HT-29 (cell line): ENCODE data around the gene TBXAS1. TPM values are rescaled to one million over a fixed set of nuclear protein-coding genes. Genes with fewer than 3 reads are reported as not detected.
"Not testable (repeated sequence)": the region's sequence is repeated elsewhere in the genome, so short reads cannot be mapped to it uniquely, and the experiment has no call there.

ENCODE experiments used
- DNase-seq: peaks from one replicate; pipeline ENCODE4 v3.0.0-alpha.2; 2015; ENCODE audit warnings: low spot score
- total RNA-seq: library from RNA; depleted of rRNA; stranded (reverse); fragments of >200 nt; shearing (Covaris generic); gene quantifications from 2 replicates; pipeline ENCODE4 v1.2.3, GENCODE V29; 2014

TBXAS1 gene
- total RNA-seq, 1 experiment from 2014 or later = 22.8 TPM

DNA sequence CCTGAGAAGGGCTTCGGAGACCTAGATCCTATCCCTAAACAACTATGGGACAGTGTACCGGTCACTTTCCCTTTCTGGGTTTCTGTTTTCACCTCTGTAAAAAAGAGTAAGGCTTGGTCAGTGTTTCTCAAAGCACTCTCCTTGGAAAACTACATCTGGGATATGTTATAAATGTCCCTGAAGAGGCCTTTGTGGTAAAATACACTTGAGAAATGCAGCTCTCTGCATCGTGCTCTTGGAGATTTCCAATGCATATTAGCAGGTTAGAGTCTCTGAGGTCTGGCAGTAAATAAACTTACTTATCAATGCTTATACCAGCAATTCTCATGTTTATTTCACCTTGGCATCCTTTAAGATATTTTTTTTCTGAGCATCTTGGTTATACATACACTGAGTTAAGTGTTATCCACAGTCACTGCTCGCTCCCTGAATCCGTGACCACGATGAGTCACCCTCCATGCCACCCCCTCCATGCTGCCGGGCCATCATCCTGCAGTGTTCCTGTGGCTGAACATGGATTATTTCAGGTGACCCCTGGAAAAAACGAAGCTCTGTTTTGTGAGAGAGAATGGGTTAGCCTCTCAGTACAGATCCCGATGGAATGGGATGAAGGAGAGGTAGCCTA, 3.3 kb upstream of the TBXAS1 start:
- DNase-seq = no peak

DNA sequence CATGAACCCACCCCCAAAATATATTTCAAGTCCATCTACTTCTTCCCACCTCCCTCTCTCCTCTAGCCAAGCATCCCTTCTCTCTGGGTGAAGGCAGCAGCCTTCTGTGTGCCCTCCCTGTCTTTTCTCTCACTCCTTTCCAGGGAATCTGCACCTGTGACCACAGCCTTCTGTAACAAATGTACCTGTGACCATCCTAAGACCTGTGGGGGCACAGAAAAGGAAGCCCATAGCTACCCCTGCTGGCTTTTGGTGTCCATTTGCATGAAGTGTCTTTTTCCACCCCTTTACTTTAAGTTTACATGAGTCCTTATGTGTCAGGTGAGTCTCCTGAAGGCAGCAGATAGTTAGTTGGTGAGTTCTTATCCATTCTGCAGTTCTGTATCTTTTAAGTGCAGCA, 2.0 kb upstream of the TBXAS1 start:
- DNase-seq = no peak

DNA sequence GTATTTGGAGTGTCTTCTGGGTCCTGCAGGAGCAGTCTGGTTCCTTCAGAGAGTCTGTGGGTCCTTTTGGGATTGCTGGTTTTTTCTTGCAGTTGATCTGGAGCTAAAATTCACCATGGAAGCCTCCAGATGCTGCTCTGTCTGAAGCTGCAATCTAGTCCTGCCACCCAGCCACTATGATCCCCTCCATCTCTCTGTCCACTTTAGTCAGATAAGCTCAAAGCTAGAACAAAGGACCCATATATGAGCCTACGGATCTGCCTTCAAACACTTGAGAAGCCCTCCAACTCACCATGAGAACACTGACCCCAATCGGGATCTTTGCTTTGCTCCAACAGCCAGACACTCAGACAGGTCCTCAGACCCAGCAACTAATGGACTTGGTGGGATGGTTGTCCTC, 618 bp upstream of the TBXAS1 start:
- DNase-seq = no peak

DNA sequence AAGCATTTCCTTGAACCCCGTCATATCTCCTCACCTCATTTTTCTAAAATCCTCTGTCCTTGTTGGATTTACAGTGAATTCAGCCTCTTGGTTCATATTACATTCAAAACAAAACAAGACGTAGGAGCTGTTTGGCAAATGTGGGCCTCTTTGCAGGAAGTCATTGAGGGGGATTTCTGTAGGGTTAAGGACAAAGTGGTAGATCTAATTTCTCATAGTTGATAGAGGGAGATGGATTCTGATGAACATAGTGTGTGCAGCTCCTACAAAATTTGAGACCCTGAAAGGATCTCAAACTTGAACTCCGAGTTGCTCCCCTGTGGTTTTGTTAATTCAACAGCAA, 682 bp downstream of the TBXAS1 start:
- DNase-seq = peak; percentile 19

DNA sequence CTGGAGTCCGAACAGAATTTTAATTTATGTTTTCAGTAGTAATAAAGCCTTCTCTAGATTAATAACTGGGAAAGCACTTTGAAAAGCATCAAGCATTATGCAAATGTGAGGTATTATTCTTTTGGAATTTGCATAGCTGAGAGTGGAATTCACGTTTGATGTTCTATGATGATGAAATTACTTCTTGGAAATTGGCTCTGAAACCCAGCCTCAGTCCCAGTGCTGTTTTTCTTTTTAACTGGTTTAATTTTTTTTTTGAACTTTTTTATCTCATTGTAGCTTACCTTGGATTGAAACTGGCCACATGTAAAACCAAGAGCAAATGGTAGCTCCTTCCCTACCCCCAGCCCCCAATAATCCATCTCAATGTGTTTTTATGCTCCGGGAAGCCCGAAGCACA, 1.2 kb downstream of the TBXAS1 start:
- no peak for DNase-seq

DNA sequence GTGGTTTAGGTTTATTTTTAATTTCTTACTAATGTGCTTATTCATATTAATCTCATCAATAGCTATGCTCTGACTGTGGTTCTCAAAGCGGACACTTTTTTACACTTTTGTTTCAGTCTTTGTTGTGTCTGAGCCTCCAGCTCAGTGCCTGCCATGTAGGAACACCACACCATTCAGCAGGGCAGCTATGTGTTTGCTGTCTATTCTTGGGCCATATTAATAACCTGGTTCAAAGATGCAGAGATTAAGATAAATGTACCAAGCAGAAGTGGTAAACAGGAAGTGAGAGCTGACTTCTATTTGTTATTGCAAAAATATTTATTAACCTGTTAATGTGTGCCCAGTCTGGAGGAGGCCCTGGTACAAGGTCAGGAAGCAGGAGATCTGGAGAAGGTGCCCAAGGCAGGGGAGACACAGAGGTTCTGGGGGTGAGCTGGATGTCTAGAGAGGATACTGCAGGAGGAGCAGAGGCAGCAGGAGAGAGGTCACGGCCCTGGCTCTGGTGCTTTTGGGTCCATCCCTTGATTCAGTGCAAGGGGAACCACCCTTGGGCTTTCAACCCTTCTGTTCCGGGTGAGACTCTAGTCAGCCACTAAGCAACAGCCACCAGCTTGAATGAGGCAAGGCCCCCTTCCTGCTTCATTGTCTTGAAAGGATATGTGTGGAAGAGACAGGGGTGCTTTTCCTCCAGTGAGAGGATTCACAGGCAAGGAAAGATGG, 1.9 kb downstream of the TBXAS1 start:
- DNase-seq = no peak

DNA sequence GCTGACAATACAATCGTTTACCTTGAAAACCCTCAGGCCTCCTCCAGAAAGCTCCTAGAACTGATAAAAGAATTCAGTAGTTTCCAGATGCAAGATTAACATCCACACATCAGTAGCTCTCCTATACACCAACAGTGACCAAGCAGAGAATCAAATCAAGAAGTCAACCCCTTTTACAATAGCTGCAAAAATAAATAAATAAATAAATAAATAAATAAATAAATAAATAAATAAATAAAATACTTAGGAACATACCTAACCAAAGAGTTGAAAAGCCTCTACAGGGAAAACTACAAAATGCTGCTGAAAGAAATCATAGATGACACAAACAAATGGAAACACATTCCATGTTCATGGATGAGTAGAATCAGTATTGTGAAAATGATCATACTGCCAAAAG, 6.8 kb downstream of the TBXAS1 start:
- not testable (repeated sequence) for DNase-seq

DNA sequence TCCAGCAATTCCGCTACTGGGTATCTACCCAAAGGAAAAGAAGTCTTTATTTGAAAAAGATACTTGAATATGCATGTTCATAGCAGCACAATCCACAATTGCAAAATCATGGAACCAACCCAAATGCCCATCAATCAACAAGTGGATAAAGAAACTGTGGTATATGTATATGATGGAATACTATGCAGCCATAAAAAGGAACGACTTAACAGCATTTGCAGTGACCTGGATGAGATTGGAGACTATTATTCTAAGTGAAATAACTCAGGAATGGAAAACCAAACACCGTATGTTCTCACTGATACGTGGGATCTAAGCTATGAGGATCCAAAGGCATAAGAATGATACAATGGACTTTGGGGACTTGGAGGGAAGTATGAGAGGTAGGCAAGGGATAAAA, 8.2 kb downstream of the TBXAS1 start:
- not testable (repeated sequence) for DNase-seq

DNA sequence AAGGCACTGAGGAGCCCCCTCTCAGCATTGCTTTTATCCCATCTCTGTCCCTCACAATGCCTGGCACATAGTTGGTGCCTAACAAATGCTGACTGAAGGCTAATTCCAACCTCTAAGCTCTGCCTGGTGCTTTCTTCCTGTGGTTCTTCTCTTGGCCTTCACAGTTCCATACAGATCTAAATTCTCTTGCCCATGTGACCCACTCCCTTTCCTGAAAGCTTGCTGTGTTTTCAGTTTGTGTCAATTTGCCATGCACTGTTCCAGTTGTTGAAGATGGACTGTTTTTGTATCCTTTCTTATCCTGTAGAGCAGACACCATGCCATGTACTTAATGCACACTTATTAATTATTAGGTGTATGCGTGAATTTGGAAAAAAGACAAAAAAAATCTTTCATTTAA, 9.2 kb downstream of the TBXAS1 start:
- DNase-seq = no peak

DNA sequence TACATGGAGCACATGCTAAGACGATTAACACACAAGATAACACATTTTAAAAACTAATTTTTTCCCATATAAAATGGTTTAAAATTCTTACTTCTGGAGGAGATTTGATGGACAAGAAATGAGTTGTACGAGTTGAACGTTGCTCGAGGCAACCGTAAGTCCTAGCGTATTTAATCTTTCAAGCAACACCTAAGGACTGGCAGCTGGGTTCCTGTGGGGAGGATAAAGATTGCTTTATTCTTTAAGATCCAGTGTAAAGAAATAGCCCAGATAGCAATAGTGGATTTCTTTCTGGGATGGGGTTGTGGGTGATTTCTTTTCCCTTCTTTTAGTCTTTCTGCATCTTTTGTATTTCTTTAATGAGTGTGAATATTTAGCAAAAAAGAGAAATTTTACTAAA, 9.8 kb downstream of the TBXAS1 start:
- no peak for DNase-seq

DNA sequence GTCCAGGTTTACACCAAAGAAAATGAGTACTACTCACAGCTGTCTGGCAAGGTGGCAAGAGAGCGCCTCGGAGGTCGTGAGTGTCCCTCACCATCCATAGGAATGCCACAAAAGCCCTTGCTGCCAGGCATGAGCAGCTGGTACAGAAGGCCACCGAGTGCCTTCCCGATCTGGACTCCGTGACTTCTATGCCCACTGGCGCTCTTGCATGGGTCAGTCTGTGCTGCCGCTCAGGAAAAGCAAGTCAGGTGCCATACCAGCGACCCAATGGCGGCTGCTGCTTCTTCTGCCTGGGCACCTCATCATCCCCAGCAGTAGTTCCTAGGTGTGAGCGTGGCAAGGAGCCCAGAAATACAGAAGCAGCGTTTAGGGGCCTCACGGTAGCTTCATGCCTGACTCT, 11.7 kb downstream of the TBXAS1 start:
- no peak for DNase-seq

DNA sequence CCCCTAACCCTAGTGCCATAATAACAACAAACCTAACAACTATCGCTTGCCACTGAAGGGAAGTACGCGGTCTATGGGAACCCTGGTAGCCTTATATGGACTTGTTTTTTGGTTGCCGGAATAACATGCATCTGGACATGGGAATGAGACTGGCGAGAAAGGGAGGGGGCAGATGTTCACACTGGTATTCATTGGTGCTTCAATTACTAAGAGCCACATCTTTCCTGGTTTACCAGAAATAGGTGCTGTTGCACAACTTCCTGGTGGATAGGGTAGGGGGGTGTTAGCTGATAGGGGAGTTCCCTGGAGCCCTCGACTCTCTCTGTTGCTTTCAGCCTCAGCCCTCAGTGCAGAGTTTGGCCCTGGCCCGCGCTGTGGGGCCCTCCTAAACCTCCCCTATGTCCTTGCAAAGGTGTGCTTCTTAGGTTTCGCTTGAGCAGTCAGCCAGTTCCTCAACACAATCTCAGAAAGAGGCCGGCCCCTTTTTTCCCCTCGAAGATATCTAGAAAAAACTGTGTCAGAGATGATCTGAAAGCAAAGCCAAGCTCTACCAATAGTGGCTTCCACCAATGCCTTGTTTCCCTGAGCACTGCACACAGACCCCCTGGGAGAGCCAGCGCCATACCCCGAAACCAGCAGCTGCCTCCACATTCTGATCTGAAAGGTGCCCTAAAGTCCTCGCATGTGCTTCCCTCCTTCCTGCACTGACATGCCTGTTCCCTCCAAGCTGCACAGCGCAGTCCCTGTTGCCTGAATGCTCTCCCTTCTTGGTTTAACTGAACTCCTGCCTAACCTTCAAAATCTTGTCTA, 13.5 kb downstream of the TBXAS1 start:
- DNase-seq = no peak

DNA sequence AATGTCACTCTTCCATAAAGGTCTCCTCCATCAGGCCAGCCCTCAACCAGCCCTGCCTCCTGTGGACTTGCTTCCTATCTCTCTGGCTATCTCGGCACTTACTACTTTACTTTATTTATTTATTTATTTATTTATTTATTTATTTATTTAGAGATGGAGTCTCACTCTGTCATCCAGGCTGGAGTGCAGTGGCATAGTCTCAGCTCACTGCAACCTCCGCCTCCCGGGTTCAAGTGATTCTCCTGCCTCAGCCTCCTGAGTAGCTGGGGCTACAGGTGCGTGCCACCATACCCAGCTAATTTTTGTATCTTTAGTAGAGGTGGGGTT, 14.1 kb downstream of the TBXAS1 start:
- DNase-seq = not testable (repeated sequence)

DNA sequence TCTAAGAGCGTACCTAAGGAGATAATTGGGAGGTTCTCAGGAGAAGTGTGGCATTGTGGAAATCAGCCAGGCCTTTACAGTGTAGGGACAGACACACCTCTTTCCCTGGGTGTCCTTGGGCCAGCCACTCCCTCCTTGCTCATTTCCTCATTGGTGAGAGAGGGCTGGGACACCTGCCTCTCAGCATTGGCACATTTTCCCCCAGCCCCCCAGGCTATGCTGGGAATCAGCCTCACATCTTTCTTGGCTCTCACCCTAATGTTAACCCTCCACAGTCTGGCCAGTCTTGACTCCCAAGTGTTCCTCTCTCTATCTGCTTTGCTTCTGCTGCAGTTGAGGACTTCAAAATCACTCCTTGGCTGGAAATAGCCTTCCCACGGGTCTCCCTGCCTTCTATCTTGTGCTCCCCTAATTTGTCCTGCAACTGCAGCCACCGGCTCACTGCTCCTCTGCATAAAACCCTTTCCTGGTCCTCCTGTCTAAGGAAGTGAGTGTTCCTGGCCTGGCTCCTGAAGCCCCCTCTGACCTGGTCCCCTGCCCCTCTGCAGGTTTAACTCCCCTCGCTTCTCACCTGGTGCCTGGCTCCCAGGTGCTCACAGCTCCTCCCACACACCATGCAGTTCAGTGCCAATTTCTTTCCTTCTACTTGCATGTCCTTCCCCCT, 15.8 kb downstream of the TBXAS1 start:
- DNase-seq = no peak

DNA sequence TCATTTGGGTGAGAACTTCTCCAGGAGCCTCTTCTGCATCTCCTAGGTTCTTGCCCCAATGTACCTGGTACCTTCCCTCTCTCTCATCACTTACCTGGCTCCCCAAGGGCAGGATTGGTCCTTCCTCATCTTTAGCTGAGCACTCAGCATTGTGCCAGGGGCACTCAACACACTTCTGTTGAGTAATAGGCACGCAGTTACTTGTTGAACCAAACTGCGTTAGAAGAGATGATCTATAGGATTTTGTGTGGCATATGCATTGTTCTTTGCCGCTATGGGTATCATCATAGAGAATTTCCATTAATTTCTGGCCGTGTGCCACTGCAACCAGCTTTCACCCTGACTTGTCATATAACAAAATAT, 16.4 kb downstream of the TBXAS1 start:
- no peak for DNase-seq

DNA sequence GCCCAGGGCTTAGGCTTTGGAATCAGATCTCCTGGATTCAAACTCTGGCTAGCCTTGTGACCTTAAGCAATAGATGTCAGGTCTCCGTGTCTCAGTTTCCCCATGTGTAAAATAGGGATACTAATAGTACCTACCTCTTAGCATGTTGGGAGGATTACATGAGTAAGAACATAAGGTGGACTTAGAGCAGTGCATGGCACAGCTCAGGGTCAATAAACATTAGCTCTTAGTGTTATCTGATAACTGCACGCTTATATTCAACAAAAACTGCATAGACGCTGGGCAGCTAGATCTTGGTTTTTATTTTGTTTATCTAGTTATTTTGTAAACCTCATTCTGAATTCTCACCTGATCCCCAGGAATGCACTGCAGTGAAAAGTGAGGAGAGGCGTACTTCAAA, 17.2 kb downstream of the TBXAS1 start:
- no peak for DNase-seq

DNA sequence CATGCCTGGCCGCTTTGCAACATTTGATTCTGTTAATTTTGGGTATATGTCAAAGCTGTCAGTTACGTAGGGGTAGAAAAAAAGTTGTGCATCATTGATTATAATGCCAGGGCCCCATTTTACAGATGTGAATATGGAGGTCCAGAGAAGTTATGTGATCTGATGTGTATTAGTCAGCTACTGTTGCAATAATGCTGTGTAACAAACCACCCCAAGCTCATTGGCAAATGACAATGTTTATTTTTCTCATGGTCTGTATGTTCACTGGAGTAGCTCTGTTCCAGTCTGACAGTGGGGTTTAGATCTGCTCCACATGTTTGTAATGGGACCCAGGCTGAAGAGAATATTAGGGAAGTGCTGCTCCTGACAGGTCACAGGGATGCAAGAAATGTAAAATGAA, 19.2 kb downstream of the TBXAS1 start:
- DNase-seq = no peak

DNA sequence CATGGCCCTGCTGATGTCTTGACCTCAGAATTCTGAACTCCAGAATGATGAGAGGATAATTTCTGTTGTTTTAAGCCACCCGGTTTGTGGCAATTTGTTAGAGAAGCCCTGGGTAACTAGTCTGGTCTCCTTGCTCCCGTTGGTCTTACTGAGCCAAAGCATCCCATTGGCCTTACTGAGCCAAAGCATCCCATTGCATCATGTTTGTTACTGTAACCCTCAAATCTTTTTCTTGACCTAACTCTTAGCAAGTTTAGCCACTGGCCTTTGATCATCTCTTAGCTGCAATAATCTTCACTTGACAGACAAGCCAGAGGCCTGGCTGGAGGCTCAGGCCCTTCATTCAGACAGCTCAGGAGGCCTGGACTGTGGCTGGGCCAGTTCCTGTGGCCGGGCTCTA, 21.8 kb downstream of the TBXAS1 start:
- no peak for DNase-seq

DNA sequence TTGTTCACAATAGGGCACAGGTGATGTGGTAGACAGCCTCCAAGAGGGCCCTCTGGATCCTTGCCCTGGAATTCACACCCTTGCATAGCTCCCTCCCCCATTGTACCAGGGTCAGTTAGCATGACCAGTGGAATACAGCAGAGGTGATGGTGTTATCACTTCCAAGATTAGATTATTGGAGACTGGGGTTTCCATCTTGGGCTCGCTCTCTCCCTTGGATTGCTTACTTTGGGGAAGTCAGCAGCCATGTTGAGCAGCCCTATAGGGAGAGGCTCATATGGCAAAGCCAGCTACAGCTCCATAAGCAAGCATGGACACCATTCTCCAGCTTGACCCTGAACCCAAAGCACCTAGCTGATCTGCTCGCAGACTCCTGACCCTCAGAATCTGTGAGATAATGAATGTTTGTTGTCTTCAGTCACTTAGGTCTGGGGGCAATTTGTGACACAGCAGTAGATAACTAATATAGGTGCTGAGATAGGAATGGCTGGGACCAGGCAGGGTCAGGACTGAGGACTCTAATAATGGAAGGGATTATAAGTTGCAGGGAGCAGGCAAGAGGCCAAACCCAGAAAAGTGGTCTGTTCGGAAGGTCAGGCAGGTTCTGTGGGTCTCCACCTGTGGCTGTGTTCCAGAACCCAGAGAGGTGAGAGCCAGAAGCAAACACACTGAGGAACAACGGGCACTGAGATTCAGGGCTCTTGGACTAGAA, 22.9 kb downstream of the TBXAS1 start:
- DNase-seq = no peak

DNA sequence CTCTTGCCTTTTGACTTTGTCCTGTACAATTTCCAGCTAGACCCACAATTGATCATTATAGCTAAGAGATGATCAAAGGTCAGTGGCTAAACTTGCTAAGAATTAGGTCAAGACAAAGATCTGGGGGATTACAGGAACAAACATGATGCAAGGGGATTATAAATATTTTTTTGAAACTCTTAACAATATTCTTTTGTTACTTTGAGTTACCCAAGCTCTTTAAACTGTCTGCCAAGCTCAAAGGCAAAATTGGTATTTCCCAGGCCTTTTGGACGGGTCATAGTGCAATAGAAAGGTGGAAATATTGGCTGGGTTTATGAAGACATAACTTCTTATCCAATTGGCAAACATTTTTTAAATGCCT, 23.4 kb downstream of the TBXAS1 start:
- no peak for DNase-seq

DNA sequence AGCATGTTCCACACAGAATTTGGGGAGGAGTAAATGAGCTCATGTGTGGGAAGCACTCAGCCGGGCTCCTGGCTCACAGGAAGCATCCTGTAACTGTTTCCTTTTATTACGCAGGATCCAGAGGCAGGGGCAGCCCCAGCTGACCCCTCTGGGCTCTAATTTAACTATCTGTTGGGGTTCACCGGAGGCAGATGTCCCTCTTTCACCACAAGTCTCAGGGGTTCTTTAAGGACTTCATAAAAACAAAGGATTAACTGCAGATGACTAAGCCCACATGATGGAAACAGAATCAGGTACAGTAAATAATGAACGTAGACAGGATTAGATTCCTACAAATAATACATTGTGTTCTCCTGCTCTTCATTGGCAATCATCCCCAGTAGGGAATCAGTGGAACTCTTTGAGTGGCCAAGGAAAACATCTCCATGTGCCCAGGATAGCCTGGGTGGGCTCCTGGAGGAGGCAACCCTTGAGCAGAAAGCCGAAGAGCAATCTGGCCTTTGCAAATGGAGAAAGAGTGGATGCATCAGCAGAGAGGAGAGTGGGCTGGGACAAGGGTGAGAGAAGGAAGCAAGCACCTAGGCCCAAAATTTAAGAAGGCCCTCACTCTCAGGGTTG, 24.6 kb downstream of the TBXAS1 start:
- no peak for DNase-seq

DNA sequence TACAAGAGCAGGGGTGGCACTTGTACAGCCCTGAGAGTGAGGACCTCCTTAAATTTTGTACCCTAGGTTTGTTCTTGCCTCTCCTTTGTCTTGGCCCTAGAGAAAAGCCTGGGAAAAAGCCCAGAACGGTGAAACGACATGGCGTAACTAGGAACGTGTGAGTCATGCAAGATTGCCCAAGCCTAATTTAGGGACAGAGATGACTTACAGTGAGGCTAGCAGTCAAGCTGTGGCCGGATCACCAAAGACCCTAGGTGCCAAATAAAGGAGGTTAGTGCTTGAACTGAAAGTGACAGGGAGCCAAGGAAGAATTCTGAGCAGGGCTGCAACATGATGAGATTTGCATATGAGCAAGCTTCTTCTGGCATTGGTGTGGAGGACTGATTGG, 25.1 kb downstream of the TBXAS1 start:
- DNase-seq = no peak
